ENCODE results near the gene SEC24B. TPM values are rescaled to one million over a fixed set of nuclear protein-coding genes. Genes with fewer than 3 reads are reported as not detected.
"Not testable (repeated sequence)": the region's sequence is repeated elsewhere in the genome, so short reads cannot be mapped to it uniquely, and the experiment has no call there.

Gene SEC24B
- total RNA-seq, 1 donor from 2014 or later = 33.5 TPM

- DNase-seq (ENCODE audit: low spot score) = no peak
These were observed 141.6 kb downstream of the SEC24B start for GRCh38 chr4:109574931-109575804.

- no peak for DNase-seq (ENCODE audit: low spot score)
These were observed 142.8 kb downstream of the SEC24B start for GRCh38 chr4:109576462-109576861.

GRCh38 chr4:109578846-109579245, 145.2 kb downstream of the SEC24B start:
- no peak for DNase-seq (ENCODE audit: low spot score)

GRCh38 chr4:109579997-109580396, 146.4 kb downstream of the SEC24B start:
- not testable (repeated sequence) for DNase-seq (ENCODE audit: low spot score)

- no peak for DNase-seq (ENCODE audit: low spot score)
These were observed 154.6 kb downstream of the SEC24B start for GRCh38 chr4:109588176-109588575.

GRCh38 chr4:109589119-109589518, 155.5 kb downstream of the SEC24B start:
- DNase-seq (ENCODE audit: low spot score) = no peak

- no peak for DNase-seq (ENCODE audit: low spot score)
These were observed 156.0 kb downstream of the SEC24B start for GRCh38 chr4:109589605-109590004.

Small RNA genes lying within 50 kb of the gene (microRNA-seq; reads per million reads assigned to microRNA genes)
- gene MIR576 (ENCODE audit: borderline number of aligned reads) = 4.4 reads per million

Other genes with a start within 250 kb of the SEC24B start
- gene COL25A1, start 131.2 kb upstream of the SEC24B start, total RNA-seq = 6.6 TPM
- 23.6 TPM for gene MCUB, start 126.4 kb downstream of the SEC24B start, total RNA-seq

Measured in mesenteric fat pad (tissue), 1 donor.